Measurements from ENCODE around the gene E2F2.
"Not testable (repeated sequence)": the region's sequence is repeated elsewhere in the genome, so short reads cannot be mapped to it uniquely, and the experiment has no call there.

E2F2 gene

DNA sequence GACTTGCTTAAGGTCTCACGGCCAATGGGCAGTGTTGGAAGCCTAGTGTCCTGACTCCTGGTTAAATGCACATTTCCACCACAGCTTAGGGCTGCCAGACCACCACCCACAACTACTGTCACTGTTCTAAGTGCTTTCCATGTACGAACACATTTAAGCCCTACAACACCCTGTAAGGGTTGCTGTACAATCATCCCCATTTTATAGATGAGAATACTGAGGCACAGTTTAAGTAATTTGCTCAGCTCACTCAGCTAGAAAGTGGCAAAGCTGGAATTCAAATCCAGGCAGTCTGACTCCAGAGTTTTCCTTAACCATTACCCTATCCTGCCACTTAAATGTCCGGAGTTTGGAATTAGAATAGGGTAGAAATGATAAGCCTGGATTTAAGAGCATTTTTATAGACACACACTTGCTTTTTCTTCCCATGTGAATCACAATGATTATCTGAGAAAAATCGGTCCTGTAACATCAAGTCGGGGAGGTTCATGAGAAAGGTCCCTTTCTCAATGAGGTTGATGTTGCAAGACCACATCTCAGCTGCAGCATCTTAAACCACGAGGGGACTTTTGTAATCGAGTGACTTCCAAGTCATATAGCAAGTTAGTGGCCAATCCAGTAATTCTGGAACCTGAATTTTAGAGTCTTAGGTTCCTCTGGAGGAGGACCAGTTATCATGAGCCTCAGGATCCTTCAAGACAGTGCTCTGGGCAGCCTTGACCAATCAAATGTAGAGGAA, 8.6 kb downstream of the E2F2 start:
- DNase-seq (ENCODE audit: low read depth): no peak

DNA sequence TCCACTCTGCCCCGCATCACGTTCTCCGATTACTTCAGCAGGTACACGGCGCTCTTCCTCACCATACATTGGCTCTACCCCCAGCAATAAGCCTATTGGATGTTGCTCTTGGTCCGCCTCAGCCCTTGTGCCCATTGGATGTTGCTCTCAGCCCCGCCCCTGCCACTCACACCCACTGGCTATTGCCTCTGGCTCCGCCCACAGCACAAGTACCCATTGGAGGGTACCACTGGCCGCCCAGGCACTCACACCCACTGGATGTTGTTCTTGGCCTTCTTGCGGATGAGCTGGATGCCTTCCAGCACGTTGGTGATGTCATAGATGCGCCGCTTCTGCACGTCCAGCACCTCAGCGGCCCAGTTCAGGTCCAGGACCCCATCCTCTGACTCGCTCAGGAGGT, 9.4 kb downstream of the E2F2 start:
- no peak for DNase-seq (ENCODE audit: low read depth)

DNA sequence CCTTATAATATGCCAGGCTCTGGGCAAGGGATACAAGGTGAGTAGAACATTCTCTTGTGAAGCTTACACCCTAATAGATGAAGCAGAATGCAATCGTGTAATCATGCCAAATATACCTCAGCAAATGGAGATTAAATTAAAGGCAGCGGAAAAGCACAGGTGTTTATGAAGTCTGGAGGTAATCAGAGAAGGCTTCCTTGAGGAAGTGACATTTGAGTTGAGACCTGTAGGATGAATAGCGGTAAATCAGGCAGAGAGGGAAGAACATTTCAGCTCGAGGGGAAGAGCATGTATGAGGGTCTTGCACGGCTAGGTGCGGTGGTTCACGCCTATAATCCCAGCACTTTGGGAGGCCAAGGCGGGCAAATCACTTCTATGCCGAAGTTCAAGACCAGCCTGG, 13.5 kb downstream of the E2F2 start:
- no peak for DNase-seq (ENCODE audit: low read depth)

DNA sequence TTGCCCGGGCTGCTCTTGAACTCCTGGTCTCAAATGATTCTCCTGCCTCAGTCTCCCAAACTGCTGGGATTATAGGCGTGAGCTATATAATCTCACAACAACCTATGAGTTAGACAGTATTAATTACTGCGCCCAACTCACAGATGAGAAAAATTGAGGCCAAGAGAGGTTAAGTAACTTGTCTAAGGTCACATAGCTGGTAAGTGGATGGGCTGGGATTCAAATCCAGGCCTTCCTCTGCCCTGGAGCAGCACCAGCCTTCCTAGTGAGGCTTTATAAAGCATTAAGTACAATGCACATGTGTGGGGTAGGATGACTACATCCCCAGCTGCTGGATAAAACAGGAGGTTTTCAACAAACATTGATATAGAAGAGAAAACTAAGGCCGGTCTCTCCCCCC, 15.1 kb downstream of the E2F2 start:
- DNase-seq (ENCODE audit: low read depth): no peak

DNA sequence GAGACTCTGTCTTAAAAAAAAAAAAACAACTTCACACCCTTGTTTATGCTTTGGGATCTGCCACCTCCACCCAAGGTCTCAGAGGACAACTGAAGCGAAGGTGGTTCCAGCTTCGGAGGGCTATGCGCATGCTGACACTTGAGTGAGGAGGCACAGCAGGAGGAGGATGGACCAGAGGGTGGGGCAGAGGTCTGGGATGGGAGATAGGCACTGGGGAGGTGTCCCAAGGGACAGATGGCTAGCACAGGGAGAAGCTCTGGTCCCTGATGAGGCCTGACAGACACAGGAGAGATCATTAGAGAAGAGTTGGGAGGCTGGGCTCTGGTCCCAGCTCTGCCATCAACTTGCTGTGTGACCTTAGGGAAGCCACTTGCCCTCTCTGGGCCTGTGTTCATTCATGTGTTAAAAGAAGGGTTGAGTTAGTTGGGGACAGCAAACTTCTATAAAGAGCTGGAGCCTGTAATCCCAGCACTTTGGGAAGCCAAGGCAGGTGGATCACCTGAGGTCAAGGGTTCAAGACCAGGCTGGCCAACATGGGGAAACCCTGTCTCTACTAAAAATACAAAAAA, 16.8 kb downstream of the E2F2 start:
- DNase-seq (ENCODE audit: low read depth): no peak

DNA sequence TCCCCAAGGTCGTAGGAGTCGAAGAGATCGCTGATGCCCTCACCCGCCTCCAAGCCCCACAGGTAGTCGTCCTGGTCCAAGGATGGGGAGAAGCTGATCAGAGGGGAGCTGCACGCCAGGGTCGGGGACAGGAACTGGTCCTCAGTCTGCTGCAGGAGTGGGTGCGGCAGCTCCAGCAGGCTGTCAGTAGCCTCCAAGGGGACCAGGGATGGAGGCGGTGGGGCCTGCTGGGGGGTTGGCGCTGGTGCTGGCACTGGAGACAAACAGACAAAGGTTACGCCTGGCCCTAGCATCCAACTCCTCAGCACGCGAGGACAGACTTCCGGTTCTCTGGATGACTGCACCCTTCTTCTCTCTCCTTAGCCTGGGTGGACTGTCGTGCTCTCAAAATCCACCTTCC, 21.1 kb downstream of the E2F2 start:
- DNase-seq (ENCODE audit: low read depth): no peak

DNA sequence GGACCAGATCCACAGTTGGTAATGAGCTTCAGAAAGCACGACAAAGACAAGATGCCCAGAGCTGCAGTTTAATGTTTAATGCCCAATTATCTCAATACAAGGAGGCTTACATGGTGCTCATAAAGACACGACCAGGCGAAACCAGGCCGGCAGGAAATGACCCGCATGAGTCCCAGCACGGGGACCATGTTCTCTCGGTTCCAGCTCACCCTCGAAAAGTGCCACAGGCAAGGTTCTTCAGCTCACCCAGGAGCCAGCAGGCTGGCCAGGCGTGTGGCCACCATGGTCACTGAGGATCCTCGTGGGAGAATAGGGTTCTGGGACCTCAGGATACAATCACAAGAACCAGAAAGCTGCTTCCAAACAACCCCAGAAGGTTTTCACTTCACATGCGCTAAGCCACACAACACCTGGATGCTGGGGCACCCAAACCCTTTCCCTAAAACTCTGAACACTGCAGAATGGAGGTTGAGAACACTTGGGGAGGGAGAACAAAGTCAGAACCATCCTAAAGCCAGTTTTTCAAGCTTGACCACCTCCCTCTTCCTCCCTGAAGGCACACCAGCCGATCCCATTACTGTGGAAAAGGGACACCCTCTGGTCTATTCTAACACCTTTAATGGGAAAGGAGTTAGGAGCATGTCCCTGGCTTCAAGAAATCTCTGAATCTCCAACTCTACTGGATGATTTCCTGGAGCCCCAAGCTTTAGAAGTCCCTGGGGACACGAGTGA, 24.5 kb downstream of the E2F2 start:
- no peak for DNase-seq (ENCODE audit: low read depth)

DNA sequence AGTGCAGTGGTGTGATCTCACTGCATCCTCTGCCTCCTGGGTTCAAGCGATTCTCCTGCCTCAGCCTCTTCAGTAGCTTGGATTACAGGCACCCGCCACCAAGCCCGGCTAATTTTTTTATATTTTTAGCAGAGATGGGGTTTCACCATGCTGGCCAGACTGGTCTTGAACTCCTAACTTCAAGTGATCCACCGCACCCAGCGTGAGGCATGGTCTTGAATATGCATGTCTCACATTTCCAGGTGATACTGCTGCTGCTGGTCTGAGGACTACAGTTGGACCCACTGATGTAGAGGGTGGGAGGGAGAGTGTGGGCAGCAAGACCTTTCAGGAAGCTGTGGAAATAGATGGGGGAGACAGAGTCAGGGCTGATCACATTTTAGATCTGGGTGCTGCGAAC, 25.2 kb downstream of the E2F2 start:
- DNase-seq (ENCODE audit: low read depth): no peak

DNA sequence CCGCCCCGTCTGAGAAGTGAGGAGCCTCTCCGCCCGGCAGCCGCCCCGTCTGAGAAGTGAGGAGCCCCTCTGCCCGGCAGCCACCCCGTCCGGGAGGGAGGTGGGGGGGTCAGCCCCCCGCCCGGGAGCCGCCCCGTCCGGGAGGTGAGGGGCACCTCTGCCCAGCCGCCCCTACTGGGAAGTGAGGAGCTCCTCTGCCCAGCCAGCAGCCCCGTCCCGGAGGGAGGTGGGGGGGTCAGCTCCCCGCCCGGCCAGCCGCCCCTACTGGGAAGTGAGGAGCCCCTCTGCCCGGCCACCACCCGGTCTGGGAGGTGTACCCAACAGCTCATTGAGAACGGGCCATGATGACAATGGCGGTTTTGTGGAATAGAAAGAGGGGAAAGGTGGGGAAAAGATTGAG, 26.9 kb downstream of the E2F2 start:
- DNase-seq (ENCODE audit: low read depth): not testable (repeated sequence)

DNA sequence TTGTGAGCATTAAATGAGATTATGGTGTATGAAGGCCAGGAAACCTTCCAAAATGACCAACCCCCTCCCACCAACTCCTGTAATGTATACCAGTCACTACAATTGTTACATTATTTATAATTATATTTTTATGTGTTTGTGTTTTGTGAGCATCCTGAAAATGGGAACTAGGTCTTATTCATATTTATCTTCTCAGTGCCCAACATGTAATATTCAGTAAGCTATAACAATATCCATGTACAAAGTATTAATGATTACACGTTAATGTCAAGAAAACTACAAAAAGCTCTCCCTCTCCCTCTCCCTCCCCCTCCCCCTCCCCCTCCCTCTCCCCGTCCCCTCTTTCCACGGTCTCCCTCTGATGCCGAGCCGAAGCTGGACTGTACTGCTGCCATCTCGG, 28.1 kb downstream of the E2F2 start:
- no peak for DNase-seq (ENCODE audit: low read depth)

DNA sequence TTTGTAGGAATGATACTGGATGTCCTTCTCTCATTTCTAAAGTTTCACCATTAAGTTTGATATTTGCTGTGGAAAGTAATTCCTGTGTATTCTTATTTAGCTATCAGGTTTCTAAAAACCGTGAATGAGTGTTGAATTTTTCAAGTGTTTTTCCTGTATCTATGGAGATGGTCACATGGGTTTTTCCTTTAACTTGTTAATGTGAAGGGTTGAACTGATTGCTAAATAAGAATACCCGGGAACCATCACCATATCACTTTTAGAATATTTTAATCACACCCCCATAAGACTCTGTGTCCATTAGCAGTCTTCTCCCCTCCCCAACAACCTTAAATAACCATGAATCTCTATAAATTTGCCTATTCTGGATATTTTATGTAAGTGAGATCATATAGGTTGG, 30.6 kb downstream of the E2F2 start:
- DNase-seq (ENCODE audit: low read depth): no peak

DNA sequence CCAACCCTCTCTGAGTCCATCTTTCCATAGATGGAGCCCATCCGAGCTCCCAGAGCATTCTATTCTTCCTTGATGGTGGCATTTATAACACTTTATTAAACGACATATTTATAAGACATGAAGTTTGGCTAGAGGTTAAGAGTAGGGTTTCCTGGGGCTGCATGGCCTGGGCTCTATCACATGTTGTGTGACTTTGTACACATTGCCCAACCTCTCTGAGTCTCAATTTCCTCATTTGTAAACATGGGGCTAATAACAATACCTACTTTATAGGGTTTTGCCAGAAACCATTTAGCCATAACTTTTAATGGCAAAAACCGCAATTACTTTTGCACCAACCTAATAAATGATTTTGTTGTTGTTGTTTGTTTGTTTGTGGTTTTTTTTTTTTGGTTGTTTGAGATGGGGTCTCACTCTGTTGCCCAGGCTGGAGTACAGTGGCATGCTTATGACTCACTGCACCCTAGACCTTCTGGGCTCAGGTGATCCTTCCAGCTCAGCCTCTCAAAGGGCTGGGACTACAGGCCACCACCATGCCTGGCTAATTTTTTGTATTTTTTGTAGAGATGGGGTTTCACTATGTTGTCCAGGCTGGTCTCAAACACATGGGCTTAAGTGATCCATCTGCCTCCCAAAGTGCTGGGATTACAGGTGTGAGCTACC, 33.1 kb downstream of the E2F2 start:
- no peak for DNase-seq (ENCODE audit: low read depth)

DNA sequence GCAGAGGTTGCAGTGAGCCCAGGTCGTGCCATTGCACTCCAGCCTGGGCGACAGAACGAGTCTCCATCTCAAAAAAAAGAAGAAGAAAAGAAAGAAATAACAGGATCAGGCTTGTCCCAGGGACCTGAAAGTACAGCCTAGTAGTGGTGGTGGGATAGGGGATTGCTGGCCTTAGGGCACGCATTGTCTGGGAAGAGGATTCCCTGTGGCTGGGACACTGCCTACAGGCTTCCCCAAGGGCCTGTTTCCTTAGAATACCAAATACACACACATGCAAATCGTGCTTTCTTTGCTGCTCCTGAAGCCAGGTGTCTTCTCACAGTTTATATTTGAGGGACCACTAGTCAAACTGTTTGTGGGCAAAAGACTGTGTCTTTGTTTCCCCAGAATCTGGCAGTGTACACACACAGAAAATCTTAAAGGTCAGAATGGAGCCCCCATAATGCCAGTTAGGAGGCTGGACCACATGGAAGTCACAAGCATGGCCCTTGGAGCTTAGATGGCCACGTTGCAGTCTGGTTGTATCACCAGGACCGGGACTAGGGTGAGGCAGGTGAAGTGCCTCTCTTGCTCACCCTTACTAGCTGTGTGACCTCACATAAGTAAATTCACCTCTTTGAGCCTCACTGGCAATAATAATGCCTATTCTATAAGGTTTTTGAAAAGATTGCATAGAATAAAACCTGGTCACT, 34.4 kb downstream of the E2F2 start:
- no peak for DNase-seq (ENCODE audit: low read depth)

DNA sequence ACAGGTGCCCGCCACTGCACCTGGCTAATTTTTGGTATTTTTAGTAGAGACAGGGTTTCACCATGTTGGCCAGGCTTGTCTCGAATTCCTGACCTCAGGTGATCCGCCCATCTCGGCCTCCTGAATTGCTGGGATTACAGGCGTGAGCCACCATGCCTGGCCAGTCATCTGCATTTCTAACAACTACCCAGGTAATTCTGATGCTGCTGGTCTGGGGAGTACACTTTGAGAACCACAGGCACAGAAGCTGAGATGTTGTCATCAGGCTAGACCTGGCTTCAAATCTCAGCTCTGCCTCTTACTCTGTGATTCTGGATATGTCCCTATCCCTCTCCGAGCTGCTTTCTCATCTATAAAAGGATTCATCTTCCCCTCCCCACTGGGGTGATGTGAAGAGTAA, 36.2 kb downstream of the E2F2 start:
- not testable (repeated sequence) for DNase-seq (ENCODE audit: low read depth)

DNA sequence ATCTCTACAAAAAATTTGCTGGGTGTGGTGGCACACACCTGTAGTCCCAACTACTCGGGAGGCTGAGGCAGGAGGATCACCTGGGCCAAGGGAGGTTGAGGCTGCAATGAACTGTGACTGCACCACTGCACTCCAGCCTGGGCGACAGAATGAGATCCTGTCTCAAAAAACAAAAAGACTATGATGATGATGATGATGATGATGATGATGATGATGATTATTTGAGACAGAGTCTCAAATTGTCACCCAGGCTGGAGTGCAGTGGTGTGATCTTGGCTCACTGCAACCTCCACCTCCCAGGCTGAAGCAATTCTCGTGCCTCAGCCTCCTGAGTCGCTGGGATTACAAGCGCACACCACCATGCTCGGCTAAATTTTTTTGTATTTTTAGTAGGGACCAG, 38.3 kb downstream of the E2F2 start:
- not testable (repeated sequence) for DNase-seq (ENCODE audit: low read depth)

DNA sequence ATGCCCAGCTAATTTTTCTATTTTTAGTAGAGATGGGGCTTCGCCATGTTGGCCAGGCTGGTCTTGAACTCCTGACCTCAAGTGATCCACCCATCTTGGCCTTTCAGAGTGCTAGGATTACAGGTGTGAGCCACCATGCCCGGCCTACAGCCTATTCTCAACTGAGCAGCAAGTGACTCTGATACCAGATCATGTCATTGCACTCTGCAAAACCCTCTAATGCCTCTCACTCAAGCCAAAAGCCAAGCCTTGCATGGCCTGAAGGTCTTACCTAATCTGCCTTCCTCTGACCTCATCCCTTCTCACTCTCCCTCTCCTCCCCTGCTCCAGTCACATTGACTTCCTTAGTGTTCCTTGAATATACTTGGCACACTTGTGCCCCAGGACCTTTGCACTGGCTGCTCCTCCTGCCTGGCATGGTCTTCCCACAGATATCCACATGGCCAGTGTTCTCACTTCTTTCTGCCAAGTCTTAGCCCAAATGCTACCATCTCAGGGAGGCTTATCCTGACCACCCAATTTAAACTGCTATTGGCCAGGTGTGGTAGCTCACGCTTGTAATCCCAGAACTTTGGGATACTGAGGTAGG, 38.8 kb downstream of the E2F2 start:
- DNase-seq (ENCODE audit: low read depth): no peak

DNA sequence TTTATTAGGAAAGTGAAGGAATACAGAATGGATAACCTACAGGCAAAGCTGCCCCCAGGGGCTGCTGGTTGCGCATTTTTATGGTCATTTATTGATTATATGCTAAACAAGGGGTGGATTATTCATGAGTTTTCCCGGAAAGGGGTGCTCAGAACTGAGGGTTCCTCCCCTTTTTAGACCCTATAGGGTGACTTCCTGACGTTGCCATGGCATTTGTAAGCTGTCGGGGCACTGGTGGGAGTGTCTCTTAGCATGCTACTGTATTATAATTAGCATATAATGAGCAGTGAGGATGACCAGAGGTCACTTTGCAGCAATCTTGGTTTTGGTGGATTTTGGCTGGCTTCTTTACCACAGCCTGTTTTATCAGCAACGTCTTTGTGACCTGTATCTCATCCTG, 41.2 kb downstream of the E2F2 start:
- no peak for DNase-seq (ENCODE audit: low read depth)

DNA sequence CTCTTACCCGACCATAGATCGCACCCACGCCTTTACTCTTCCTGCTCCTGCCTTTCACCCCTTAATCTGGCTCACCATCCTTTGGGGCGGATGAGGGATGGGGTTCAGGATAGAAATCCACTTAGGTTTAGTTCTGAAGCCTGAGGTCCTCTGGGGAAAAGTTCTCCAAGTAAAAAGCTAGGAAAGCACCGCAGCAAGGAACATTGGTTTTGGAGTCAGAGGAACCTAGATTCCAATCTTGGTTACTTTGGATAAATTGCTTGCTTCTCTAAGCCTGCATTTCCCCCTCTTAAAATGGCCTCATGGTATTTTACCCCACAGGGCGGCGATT, 46.1 kb downstream of the E2F2 start:
- no peak for DNase-seq (ENCODE audit: low read depth)

DNA sequence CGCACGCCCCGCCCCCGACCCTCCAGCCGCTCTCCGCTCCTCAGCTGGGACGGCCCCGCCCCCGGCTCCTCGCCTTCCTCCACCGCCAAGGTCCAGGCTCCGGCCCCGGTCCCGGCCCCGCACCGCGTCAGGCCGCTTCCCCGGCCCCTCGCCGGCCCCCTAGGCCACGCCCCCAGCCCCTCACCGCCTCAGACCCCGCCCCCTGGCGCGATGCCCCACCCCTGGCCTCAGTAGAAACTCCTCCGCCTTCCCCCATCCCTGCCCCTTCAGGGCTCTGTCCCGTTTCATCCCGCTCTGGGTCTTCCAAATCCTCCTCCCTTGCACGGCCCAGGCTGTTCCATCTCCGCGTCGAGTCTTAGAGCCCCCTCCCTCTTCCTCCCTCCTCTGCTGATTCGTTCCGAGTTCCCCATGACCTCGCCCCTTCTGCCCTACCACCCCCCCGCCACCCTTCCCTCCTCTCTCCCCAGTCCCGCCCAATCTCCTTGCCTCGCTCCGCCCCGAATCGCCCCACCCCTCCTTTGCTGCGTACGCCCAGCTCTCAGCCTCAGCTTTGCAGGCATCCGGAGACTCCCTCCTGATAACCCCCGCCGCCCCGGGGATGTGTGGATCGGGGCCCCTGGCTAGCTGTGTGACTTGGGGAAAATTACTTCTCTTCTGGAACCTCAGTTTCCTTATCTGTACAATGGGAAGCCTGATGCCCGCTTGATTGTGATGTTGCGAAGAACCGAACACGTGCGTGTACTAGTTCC, 46.6 kb downstream of the E2F2 start:
- peak; percentile 63 for DNase-seq (ENCODE audit: low read depth)

DNA sequence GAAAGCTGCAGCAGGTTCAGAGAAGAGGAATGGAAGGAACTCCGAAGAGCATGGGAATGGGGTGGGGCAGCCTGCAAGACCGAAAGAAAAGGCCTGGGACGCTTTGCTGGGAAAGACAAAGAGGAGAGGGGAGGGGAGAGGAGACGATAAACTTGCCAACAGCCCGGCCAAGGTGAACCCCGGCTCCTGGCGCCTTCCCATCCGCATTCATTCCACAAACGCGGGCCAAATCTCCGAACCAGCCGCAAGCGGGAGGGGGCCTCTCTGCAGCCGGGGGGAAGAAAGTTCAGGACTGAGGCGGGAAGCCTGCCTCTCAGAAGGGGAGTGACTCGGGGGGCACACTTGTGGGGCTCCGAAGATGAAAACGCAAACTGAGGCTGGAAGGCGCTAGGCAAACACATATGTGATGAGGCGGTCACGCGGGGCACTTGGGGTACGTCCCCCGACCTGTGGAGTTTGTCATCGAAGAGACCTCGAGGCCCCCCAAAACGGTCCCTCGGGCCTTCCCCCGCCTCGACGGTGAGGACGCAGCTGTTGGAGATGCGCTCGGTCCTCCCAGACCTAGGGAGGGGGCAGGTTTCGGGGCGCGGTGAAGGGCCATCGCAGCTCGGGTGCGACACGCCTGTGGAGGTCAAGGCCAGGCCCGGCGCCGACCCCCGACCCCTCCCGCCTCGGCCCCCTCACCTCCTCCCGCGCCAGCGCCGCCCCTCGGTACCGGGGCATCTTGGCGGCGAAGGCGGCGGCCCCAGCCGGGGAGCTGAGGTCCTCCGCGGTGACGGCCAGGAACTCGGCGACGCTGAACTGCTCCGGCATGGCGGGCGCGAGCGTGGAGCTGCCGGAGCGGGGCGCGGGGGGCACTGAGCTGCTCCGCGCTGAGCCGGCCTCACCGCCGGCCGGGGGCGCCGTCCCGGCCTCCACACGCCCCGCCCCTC, 47.4 kb downstream of the E2F2 start, which contains the start of gene ASAP3:
ASAP3 (minus strand) TSS at position 859 of the 932 bp plus-strand sequence; CDS start at position 813, 46 bp downstream.
- no peak for DNase-seq (ENCODE audit: low read depth)
